HG03521 (cell line): ENCODE measurements around the gene BAZ2B.

ENCODE experiments used
- ATAC-seq: cut with Tn5 transposase; IDR thresholded peaks from one replicate; pipeline ENCODE4 v1.9.1; 2021; ENCODE audit warnings: mild to moderate bottlenecking, moderate library complexity; ENCODE audit not compliant: unreplicated experiment

BAZ2B gene

DNA sequence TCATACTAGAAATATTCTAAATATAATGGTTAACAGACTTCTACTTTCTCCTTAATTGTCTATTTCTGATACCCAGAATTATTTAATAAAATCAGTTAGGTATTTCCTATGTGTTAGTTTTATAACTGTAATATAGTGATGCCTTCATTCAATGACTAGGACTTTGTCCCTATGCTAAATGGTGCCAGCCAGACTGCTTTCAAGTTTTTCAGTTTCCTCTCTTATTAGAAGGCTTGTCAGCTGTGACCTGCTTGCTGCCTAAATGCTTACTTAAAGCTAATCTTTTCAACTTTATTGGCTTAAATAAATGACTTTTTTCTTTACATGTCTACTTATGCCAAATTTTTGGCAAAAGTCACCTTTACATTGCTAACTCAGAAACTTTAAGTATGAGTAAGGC lies 30.7 kb downstream of the BAZ2B start:
- ATAC-seq = no peak

GRCh38 chr2:159584796-159585195 lies 31.6 kb downstream of the BAZ2B start:
- ATAC-seq = no peak

GRCh38 chr2:159573846-159574606 lies 42.3 kb downstream of the BAZ2B start:
- ATAC-seq = no peak

DNA sequence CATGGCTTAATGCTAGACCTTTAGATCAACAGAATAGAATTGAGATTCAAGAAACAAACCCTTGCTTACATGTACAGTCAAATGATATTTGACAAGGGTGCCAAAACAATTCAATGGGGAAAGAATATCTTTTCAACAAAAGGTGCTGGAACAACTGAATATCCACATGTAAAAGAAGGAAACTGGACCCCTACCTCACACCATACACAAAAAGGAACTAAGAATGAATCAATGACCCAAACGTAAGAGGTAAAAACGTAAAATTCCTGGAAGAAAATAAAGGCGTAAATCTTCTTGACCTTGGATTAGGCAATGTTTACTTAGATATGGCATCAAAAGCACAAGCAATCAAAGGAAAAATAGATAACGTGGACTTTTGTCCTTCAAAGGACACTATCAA lies 43.1 kb downstream of the BAZ2B start:
- no peak for ATAC-seq

DNA sequence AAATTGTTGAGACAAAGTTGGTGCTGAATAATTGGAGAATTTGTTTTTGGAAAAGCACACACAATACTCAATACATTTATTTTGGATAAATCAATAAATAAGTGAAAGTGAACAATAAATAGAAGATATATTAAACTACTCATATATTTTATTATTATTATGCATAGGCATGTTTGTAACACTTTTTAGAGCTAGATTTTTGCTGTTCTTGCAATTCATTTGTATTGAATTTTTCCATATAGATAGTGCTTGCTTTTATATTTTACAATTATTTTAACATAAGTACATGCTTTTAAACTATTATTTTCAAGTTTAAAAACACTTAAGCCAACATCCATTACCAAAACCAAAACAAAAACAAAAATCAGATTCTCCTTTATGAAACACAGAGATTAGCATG lies 43.9 kb downstream of the BAZ2B start:
- ATAC-seq = no peak

DNA sequence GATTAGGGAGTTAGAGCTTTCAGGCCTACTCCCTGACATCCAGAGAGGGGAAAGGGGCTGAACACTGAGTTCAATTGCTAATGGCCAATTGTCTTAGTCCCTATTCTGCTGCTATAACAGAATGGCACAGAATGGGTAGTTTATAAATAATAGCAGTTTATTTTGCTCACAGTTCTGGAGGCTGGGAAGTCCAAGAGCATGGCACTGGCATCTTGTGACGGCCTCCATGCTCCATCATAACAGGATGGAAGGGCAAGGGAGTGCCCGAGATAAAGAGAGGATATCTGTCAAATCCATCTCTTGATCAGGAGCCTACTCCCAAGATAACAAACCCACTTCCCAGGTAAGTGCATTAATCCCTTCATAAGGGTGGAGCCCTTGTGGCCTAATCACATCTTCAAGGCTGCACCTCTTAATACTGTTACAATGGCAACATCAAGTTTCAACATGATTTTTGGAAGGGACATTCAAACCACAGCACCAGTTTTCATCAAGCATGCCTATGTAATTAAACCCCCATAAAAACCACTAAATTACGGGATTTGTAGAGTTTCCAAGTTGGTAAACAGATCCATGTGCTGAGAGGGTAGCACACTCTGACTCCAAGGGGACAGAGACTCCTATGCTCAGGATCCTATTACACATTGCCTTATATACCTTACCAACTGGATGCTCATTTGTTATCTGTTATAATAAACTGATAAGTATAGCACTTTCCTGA lies 44.6 kb downstream of the BAZ2B start:
- no peak for ATAC-seq

DNA sequence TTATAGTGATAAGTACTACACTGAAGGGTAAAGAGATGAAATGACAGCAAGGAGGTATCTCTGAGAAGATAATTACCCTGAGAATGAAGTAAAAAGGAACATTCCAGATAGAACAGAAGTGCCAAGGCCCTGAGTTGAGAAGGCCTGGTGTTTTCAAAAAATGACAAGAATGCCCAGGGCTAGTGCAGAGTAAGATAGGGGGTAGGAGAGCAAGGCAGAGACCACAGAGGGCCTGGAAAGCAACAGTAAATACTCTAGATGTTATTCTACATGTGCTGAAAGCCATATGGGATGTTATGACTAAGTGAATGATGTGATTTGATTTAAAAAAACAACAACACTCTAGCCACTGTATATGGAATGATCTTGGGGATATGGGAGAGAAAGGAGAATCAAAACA lies 52.3 kb downstream of the BAZ2B start:
- ATAC-seq = no peak

- ATAC-seq = no peak
Observed at GRCh38 chr2:159562248-159562647, 54.1 kb downstream of the BAZ2B start.

DNA sequence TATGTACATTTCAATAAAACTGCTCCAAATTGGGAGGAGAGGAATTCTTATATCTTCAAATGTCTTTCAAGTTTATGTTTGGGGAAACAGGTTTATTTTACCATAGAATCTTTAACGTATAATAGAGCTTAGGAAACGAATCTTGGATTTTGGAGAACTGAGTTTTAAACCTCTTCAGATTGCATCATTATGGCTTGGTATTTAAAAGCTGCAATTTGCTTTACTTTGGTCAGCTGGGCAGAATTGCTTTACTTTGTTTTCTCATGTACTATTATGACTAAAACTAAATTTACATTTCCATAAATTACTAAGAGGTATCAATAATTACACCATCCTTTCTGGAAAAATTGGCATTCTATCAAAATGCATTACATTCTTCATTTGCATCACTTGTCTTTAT lies 54.6 kb downstream of the BAZ2B start:
- no peak for ATAC-seq

DNA sequence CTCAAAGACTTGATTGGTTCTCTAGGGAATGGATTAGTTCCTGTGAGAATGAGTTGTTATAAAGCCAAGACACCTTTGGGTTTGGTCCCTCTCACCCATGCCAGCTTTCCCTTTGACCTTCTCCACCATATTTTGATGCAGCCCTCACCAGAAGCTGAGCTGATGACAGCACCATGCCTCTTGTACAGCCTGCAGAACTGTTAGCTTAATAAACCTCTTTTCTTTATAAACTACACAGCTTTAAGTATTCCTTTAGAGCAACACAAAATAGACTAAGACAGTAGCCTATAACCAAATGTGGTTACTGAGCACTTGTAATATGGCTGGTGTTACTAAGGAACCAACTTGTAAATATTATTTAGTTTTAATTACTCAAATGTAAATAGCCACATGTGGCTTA lies 55.1 kb downstream of the BAZ2B start:
- ATAC-seq = no peak

- no peak for ATAC-seq
Observed at GRCh38 chr2:159559034-159559433, 57.3 kb downstream of the BAZ2B start.

- no peak for ATAC-seq
Observed at GRCh38 chr2:159558479-159558878, 57.9 kb downstream of the BAZ2B start.

GRCh38 chr2:159557437-159558034 lies 58.8 kb downstream of the BAZ2B start:
- no peak for ATAC-seq

DNA sequence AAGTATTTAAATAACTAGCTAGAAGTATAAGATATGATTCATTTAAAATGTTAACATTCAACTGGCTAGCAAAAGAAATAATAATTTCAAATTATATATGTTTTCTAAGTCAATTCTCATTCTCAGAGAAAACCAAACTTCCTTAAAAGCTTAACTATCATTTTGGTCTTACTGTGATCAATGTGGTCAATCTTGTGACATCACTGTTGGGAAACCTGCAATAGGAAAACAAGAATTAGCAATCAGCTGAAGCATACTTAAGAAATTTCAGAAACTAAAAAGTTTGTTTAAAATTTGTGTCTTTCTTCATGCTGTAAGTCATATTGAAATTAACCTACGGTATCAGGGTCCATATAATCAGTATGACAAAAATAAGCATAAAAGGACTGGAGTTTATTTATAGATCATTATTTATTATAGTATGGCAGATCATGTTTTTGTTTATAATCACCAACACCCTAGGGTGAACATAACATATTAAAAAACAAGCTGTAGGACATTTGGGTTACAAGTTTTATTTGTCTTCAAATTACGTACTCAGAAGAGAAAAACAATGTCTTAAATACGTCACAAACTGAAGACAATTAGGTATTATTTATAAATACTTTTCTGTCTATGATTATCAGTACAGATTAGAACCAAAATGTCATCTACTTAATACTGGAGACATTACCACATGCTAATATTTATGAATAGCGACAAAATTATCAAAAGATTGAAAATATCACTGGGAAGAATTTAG lies 60.5 kb downstream of the BAZ2B start:
- no peak for ATAC-seq

GRCh38 chr2:159553727-159554126 lies 62.6 kb downstream of the BAZ2B start:
- no peak for ATAC-seq

DNA sequence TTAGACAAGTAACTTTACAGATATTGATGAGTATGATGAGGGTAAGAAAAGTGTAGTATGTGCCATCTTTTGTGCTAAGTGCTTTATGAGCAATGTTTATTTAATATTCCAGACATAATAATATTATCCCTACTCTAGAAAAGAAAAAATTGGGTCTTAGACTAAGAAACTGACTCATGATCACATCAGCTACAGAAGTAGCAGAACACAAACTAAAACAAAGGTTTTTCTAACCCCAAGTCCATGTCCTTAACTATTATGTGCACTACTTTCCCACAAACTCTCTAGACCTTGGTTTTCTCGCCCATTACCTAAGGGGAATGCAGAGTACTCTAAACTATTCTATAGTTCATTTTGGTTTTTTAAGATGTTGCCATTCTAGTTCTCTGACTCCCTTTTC lies 64.5 kb downstream of the BAZ2B start:
- no peak for ATAC-seq

DNA sequence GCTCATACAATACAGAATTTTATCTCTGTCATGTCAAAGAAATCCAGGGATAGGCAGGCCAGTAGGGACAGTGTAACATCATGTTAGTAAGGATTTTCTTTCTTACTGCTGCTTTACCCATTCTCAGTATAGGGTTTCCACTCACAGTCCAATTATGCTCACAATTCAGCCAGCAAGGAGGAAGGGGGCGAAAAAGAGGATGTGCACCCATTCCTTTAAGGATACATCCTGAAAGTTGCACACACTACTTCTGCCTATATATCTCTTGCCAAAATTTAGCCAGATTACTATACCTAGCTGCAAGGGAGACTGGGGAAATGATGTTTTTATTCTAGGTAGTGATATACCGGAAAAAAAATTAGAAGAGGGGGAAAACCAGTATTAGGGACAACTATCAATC lies 66.1 kb downstream of the BAZ2B start:
- no peak for ATAC-seq

- ATAC-seq = no peak
Observed at GRCh38 chr2:159549234-159549633, 67.1 kb downstream of the BAZ2B start.

- ATAC-seq = no peak
Observed at GRCh38 chr2:159546716-159547430, 69.5 kb downstream of the BAZ2B start.

GRCh38 chr2:159546039-159546438 lies 70.3 kb downstream of the BAZ2B start:
- ATAC-seq = no peak

- ATAC-seq = no peak
Observed at GRCh38 chr2:159545085-159545484, 71.3 kb downstream of the BAZ2B start.
